Fibroblast of lung (primary cell): Measurements from ENCODE around the gene RAB27B. TPM values are rescaled to one million over a fixed set of nuclear protein-coding genes. Genes with fewer than 3 reads are reported as not detected.
"Not testable (repeated sequence)": the region's sequence is repeated elsewhere in the genome, so short reads cannot be mapped to it uniquely, and the experiment has no call there.

Source experiments
- DNase-seq, 2 donors: peaks; one replicate each; pipeline versions ENCODE4 v3.0.0 to v3.0.0-alpha.2; 2010; ENCODE audit warnings: low read depth in 2 of 2
- H2AFZ ChIP-seq: 2 replicates; pipeline ENCODE4 v1.5.1; 2012; ENCODE audit warnings: low read length, control low read depth, inconsistent platforms
- H3K27ac ChIP-seq: 2 replicates; pipeline ENCODE4 v1.5.1; 2011; ENCODE audit warnings: low read length, control low read depth; ENCODE audit not compliant: insufficient read depth
- H3K27me3 ChIP-seq: 2 replicates; pipeline ENCODE4 v1.5.1; 2011; ENCODE audit warnings: mild to moderate bottlenecking, low read length; ENCODE audit not compliant: control insufficient read depth, insufficient read depth
- H3K36me3 ChIP-seq: 2 replicates; pipeline ENCODE4 v1.5.1; 2011; ENCODE audit warnings: low read length; ENCODE audit not compliant: control insufficient read depth, insufficient read depth
- H3K4me1 ChIP-seq: 2 replicates; pipeline ENCODE4 v1.5.1; 2011; ENCODE audit warnings: low read length; ENCODE audit not compliant: control insufficient read depth, insufficient read depth; ENCODE audit errors: extremely low read depth
- H3K4me2 ChIP-seq: 2 replicates; pipeline ENCODE4 v1.5.1; 2011; ENCODE audit warnings: low read length, control low read depth; ENCODE audit not compliant: insufficient read depth; ENCODE audit errors: extremely low read depth
- H3K4me3 ChIP-seq, 4 experiments: fragments of 200-600 bp in 1 of 4; sonication (generic) in 1 of 4; replicated peaks in 1 of 4; 2 replicates each; pipeline ENCODE4 v1.5.1; 2011 to 2016; ENCODE audit warnings: low read length in 4 of 4, low read depth in 3 of 4, mild to moderate bottlenecking in 3 of 4, control low read depth in 2 of 4, inconsistent platforms in 1 of 4, mixed read lengths in 1 of 4; ENCODE audit not compliant: insufficient read depth in 1 of 4; ENCODE audit errors: control extremely low read depth in 1 of 4
- H3K79me2 ChIP-seq: 2 replicates; pipeline ENCODE4 v1.5.1; 2012; ENCODE audit warnings: mild to moderate bottlenecking, low read length, inconsistent platforms; ENCODE audit not compliant: control insufficient read depth, insufficient read depth
- H3K9ac ChIP-seq: 2 replicates; pipeline ENCODE4 v1.5.1; 2011; ENCODE audit warnings: mild to moderate bottlenecking, low read length, control low read depth; ENCODE audit not compliant: insufficient read depth
- H3K9me3 ChIP-seq: 2 replicates; pipeline ENCODE4 v1.5.1; 2012; ENCODE audit warnings: low read depth, low read length; ENCODE audit not compliant: control insufficient read depth, insufficient read depth
- H4K20me1 ChIP-seq: 2 replicates; pipeline ENCODE4 v1.5.1; 2011; ENCODE audit warnings: low read length; ENCODE audit not compliant: control insufficient read depth, insufficient read depth; ENCODE audit errors: extremely low read depth
- EZH2 ChIP-seq: IDR thresholded peaks from 2 replicates; pipeline ENCODE4 v1.5.1; 2012; ENCODE audit warnings: low read length, control low read depth, mild to moderate bottlenecking; ENCODE audit errors: missing control alignments
- polyA plus RNA-seq, 2 donors: library from polyadenylated mRNA; depleted of rRNA in 1 of 2; stranded (reverse) in 1 of 2; unstranded in 1 of 2; fragments of >200 nt; gene quantifications; 2 replicates each; pipeline ENCODE4 v1.2.1, GENCODE V29; 2011 to 2012; ENCODE audit warnings: missing spikeins in 1 of 2
- total RNA-seq: library from RNA; depleted of rRNA; stranded (reverse); fragments of >200 nt; gene quantifications from 2 replicates; pipeline ENCODE4 v1.2.1, GENCODE V29; 2014
- TF ChIP-seq, protein P1 (sequence below), 2 donors: IDR thresholded peaks in 1 of 2; conservative IDR thresholded peaks in 1 of 2; 1 replicate in 1 of 2; 2 replicates in 1 of 2; pipeline ENCODE4 v1.5.1; 2011 to 2012; ENCODE audit warnings: low read length in 2 of 2, control low read depth in 1 of 2, inconsistent platforms in 1 of 2, low read depth in 1 of 2, mild to moderate bottlenecking in 1 of 2

Gene RAB27B
- total and polyA plus RNA-seq, 2 donors (not counting 1 experiment from before 2014, with no cell fraction given): 0.92 to 0.99 TPM

DNA sequence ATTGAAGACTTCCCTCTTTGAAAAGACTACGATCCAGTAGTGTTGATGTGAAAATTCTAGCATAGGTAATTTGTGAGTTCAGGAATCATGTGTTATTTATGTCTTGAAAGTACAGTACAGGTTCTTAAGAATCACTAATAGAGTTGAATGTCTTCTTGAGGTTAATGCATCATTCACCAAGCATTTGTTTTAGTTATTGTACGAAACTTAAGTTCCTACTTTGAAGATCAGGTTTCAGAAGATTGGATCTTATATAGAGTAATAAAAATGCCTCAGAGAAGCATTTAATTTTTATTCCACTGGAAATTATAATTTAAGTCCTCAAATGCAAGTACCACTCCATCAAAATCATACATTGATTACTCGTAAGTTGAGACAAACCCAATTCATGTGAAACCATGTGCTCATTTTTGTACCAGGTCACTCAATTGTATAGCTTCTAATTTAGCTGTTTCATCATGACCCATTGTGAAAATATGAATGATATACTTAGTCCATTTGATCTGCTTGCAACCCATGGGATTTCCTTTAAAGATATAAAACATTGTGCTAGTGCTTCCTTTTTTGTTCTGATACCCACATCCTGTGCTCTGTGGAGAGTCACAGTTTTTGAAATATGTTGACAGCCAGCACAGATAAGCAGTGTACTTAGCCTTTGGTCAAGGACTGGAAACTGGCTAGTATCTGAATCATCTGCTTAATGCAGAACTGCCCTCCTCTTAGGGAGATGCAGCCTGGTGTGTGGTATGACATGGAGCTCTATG, 22.5 kb upstream of the RAB27B start:
- H3K4me2 ChIP-seq: no peak overlapping the region

DNA sequence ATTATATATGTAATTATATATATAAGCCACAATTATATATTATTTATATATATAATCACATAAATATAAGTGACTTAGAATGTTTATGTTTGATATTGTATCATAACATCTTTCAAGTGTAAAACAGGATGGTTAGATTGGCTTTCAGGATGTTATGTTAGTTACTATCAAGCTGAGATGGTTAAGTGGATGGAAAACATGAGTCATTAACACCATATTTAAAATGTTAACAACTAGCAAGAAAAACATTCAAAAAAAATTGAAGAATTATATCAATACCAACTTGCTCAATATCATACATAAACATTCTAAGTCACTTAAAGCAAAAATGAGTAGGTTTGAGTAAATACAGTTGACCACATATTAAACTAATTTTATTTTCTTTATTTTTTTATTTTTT, 21.8 kb upstream of the RAB27B start:
- H3K4me2 ChIP-seq: no peak overlapping the region

More for the DNA sequence above, 22.5 kb upstream of the RAB27B start:
- DNase-seq: peak; percentile 76 to 94
- H3K27me3 ChIP-seq: no peaks in the 10 kb centered on the region
- H3K9ac ChIP-seq: no peak overlapping the region
- H3K4me3 ChIP-seq: no peak overlapping the region
- no peak overlapping the region for H2AFZ ChIP-seq
- no peaks in the 10 kb centered on the region for H3K79me2 ChIP-seq
- H3K36me3 ChIP-seq: no peaks in the 10 kb centered on the region
- no peak overlapping the region for H3K27ac ChIP-seq
- no peaks in the 10 kb centered on the region for H3K9me3 ChIP-seq
- H3K4me1 ChIP-seq: peaks cover 3% of the 10 kb centered on the region
- TF ChIP-seq, protein P1, sequence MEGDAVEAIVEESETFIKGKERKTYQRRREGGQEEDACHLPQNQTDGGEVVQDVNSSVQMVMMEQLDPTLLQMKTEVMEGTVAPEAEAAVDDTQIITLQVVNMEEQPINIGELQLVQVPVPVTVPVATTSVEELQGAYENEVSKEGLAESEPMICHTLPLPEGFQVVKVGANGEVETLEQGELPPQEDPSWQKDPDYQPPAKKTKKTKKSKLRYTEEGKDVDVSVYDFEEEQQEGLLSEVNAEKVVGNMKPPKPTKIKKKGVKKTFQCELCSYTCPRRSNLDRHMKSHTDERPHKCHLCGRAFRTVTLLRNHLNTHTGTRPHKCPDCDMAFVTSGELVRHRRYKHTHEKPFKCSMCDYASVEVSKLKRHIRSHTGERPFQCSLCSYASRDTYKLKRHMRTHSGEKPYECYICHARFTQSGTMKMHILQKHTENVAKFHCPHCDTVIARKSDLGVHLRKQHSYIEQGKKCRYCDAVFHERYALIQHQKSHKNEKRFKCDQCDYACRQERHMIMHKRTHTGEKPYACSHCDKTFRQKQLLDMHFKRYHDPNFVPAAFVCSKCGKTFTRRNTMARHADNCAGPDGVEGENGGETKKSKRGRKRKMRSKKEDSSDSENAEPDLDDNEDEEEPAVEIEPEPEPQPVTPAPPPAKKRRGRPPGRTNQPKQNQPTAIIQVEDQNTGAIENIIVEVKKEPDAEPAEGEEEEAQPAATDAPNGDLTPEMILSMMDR (conservative IDR thresholded peaks at IDR 0.05 in 1 of 2, IDR thresholded peaks at IDR 0.05 in 1 of 2; ENCODE audit: low read depth in 1 of 2, low read length in 2 of 2): no peak
- no peak for TF ChIP-seq EZH2
- H4K20me1 ChIP-seq: no peaks in the 10 kb centered on the region

DNA sequence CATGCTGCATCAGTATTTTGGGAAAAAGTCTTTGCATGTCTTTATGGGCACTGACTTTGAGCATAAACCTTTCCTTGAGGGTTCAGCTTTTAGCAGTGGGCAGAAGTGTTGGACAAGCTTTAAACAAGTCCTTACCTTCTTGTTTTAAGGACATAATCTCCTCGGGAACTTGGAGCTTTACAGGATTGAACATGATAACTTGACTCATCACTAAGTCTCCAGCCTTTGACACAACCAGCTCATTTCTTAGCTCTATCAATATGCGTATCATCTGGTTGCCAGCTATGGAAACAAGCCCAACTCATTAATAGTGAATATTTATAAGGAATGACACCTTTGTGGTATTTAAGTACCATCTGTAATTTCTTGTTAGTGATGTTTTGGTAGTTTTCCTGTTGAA, 21.0 kb upstream of the RAB27B start:
- H3K27ac ChIP-seq: no peak overlapping the region

More for the DNA sequence above, 21.8 kb upstream of the RAB27B start:
- no peaks in the 10 kb centered on the region for H3K79me2 ChIP-seq
- DNase-seq: peak; percentile 31 to 64
- H4K20me1 ChIP-seq: no peaks in the 10 kb centered on the region
- peaks cover 3% of the 10 kb centered on the region for H3K4me1 ChIP-seq
- no peak overlapping the region for H3K4me3 ChIP-seq
- no peak for TF ChIP-seq EZH2
- TF ChIP-seq, protein P1 (conservative IDR thresholded peaks at IDR 0.05 in 1 of 2, IDR thresholded peaks at IDR 0.05 in 1 of 2; ENCODE audit: low read depth in 1 of 2, low read length in 2 of 2): no peak
- no peaks in the 10 kb centered on the region for H3K27me3 ChIP-seq
- H3K9me3 ChIP-seq: no peaks in the 10 kb centered on the region
- H3K36me3 ChIP-seq: no peaks in the 10 kb centered on the region
- no peak overlapping the region for H3K9ac ChIP-seq
- H2AFZ ChIP-seq: no peak overlapping the region
- H3K27ac ChIP-seq: no peak overlapping the region

DNA sequence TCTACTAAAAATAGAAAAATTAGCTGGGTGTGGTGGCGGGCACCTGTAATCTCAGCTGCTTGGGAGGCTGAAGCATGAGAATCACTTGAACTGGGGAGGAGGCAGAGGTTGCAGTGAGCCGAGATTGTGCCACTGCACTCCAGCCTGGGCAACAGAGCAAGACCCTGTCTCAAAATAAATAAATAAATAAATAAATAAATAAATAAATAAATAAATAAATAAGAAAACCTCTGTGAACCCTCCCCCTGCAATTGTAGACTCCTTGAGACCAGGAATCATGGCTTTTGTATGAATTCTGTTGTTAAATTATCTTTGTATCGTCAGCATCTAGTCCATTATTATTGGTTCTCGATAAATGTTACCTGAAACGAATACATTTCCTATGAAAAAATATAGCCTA, 17.6 kb upstream of the RAB27B start:
- not testable (repeated sequence) for DNase-seq, H3K9ac ChIP-seq, H4K20me1 ChIP-seq, H3K9me3 ChIP-seq, H3K36me3 ChIP-seq, H3K27me3 ChIP-seq, H2AFZ ChIP-seq, H3K27ac ChIP-seq, H3K4me3 ChIP-seq, H3K79me2 ChIP-seq, H3K4me1 ChIP-seq, H3K4me2 ChIP-seq

More for the DNA sequence above, 21.0 kb upstream of the RAB27B start:
- no peak for DNase-seq
- no peak overlapping the region for H2AFZ ChIP-seq
- no peaks in the 10 kb centered on the region for H3K79me2 ChIP-seq
- H3K4me2 ChIP-seq: no peak overlapping the region
- no peaks in the 10 kb centered on the region for H3K36me3 ChIP-seq
- H4K20me1 ChIP-seq: no peaks in the 10 kb centered on the region
- H3K4me3 ChIP-seq: no peak overlapping the region
- no peak for TF ChIP-seq EZH2
- TF ChIP-seq, protein P1 (conservative IDR thresholded peaks at IDR 0.05 in 1 of 2, IDR thresholded peaks at IDR 0.05 in 1 of 2; ENCODE audit: low read depth in 1 of 2, low read length in 2 of 2): no peak
- H3K9me3 ChIP-seq: no peaks in the 10 kb centered on the region
- no peaks in the 10 kb centered on the region for H3K27me3 ChIP-seq
- peaks cover 3% of the 10 kb centered on the region for H3K4me1 ChIP-seq
- H3K9ac ChIP-seq: no peak overlapping the region
